Testis (tissue), 2 donors: Measurements from ENCODE around the gene RAB11FIP3.

Source experiments
- POLR2A ChIP-seq: fragments of 450-650 bp; IDR thresholded peaks from one replicate; pipeline ENCODE4 v1.6.1; 2017; ENCODE audit warnings: antibody characterized with exemption, mild to moderate bottlenecking, moderate library complexity
- TF ChIP-seq, protein P1 (sequence below), 3 experiments: fragments of 450-650 bp in 2 of 3; fragments of 200-600 bp in 1 of 3; sonication (generic) in 1 of 3; IDR thresholded peaks; one replicate each; pipeline ENCODE4 v1.5.1; 2016 to 2019; ENCODE audit warnings: antibody characterized with exemption in 3 of 3, mild to moderate bottlenecking in 2 of 3, moderate library complexity in 1 of 3

DNA sequence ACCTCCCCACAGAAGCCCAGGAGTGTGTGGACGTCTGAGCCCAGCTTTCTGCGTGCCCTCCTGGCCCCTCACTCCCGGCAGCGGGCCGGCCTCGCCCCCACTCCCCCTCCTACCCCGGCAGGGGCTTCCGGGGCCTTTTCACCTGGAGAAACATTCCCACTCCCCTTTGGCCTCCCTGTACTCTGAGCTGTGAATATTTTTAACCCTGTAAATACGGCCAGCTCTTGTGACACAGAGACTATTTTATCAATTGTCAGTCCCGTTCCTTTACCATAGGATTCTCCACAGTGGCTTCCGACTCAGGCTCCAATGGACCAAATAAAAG lies 128.8 kb downstream of the RAB11FIP3 start:
- TF ChIP-seq, protein P1, sequence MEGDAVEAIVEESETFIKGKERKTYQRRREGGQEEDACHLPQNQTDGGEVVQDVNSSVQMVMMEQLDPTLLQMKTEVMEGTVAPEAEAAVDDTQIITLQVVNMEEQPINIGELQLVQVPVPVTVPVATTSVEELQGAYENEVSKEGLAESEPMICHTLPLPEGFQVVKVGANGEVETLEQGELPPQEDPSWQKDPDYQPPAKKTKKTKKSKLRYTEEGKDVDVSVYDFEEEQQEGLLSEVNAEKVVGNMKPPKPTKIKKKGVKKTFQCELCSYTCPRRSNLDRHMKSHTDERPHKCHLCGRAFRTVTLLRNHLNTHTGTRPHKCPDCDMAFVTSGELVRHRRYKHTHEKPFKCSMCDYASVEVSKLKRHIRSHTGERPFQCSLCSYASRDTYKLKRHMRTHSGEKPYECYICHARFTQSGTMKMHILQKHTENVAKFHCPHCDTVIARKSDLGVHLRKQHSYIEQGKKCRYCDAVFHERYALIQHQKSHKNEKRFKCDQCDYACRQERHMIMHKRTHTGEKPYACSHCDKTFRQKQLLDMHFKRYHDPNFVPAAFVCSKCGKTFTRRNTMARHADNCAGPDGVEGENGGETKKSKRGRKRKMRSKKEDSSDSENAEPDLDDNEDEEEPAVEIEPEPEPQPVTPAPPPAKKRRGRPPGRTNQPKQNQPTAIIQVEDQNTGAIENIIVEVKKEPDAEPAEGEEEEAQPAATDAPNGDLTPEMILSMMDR (IDR thresholded peaks at IDR 0.05) = no peak
- TF ChIP-seq POLR2A = no peak
